ENCODE data around the gene COL4A1.

COL4A1 gene

GRCh38 chr13:110128546-110128945, 178.4 kb downstream of the COL4A1 start:
- DNase-seq: no peak

GRCh38 chr13:110127986-110128511, 178.9 kb downstream of the COL4A1 start:
- DNase-seq: no peak

DNA sequence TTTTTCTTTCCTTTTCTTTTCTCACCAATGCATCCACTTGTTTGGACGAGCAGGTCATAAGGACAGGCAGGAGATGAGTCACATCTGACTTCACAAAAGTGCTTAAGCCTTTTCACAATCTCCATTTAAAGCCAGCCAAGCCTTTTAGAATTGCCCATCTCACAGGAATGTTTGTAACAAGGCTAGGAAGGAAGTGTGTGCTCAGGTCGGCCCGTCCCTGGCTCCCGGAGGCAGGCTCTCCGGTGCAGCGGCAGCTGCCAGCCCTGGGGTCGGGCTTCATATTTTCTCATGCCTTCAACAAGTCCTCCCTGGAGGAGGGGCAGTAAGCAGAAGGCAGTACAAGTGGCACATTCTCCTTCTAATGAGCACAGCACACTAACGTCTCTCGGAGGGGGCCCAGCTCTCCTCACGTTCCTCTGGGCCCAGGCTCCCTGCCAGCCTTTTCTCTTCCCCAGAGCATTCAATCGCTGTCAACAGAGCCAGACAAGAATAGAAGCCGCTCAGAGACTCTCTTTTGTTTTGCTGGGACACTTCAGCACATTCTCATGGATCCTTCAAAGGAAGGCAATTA, 180.5 kb downstream of the COL4A1 start:
- DNase-seq: peak; percentile 33 to 61 (median 38)

- DNase-seq: no peak
Measured at GRCh38 chr13:110125613-110126272, 181.2 kb downstream of the COL4A1 start.

DNA sequence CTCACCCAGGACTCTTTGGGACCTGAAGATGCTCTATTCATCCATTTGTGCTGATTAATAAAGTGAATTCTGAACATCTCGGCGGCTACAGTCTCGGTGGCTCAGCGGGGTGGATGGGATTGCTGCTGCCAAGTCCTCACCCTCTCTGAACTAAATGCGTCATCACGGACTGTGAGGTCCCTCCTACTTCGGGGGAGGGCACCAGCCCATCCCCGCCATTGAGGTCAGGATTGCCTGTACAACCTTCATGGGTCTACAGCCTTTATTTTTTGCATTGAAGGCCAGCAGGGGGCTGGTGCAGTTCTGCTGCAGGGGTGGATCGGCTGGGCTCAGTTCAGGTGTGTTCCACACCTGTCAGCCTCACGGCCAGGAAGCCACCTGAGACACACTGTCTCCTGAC, 181.8 kb downstream of the COL4A1 start:
- no peak for DNase-seq

DNA sequence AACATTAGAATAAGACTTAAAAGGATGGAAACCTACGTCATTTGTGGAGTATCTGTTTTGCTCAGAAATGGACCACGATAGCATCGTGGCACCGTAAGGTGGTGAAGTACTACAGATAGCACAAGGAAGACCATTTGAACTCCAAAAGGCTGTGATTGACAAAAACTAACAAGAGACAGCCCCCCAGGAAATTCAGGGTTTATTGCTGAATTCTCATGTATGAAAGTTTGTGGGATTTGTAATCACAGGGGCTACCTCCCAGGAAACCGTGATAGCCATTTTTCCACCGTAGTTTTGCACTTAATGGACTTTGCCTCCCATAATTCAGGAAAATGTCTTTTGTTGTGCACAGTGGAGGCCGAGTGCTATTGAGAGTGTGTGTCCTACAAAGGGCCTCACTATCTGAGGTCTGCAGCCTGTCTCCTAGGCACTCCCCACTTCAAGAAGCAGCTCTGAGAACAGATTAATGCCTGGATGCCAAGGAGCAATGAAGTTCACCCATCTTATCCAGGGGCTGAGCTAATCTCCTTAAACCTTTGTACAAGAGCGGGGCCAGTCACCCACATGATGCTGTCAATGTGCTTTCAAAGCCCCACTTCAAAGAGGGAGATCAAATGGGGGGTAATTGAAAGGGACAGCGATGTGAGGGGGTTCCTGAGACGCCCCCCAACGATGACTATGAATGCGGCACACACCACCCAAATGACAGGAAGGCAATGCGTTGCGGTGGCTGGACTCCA, 182.6 kb downstream of the COL4A1 start:
- no peak for DNase-seq

- no peak for DNase-seq
Measured at GRCh38 chr13:110123041-110123809, 183.7 kb downstream of the COL4A1 start.

GRCh38 chr13:110121422-110122083, 185.4 kb downstream of the COL4A1 start:
- peak in 1 of 4 experiments; percentile 5 for DNase-seq

DNA sequence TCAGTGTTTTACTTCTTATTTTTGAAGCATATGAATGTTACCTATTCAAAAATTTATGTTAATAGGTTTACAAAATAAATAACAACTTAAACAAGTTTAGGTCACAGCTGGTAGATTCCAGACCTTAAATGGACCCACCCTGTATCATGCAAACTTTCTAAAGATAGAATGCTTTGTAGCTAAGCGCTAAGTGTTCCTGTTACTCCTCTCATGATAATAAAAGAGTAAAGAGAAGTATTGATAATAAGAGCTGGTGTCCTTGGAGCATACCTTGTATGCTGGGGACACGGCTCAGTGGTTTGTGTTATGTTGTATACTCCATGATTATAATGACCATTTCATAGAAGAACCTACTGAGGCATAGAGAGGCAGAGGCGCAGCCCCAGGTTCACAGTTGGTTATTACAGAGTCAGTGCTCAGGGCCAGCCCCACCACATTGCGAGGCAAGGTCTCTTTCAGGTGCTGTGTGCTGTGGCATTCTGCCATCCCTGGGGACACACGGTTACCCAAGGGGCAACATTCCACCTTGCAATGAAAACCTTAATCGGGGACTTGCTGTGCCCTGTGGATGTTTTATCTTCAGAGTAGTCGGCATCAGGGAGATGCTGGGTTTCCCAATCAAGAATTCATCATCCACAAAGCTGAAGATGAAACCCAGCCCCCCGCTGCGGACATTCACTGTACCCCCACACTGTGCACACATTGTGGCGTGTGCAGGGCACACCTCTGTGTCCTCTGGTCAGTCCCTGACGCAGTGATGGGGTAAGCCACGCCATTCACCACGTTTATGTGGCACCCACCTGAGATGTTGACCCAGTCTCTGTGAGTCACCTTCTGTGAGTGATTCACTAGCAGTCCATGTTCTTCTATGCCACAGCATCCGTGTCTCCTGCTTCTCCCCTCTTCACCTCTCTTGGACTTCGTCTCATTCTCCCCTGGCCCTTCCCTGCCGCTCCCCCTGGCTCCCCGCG, 186.7 kb downstream of the COL4A1 start:
- DNase-seq: no peak

DNA sequence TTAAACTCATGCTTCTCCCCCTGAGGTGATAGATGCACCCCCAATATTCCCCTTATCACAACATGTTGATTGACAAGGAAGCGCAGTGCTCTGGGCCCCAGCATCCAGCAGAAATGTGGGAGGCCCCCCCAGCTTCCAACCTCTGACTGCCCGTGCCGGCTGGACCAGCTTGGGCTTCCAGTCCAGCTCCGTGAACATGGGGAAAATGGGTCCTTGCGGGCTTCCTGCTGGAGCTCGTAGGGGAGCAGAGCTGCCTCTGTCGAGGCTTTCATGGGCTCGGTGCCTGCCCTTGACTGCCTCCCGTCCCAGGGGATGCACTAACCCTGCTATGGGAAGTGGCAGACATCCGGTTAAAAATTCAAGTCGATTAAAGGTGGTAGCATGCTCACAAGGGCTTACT, 188.9 kb downstream of the COL4A1 start:
- DNase-seq: no peak

DNA sequence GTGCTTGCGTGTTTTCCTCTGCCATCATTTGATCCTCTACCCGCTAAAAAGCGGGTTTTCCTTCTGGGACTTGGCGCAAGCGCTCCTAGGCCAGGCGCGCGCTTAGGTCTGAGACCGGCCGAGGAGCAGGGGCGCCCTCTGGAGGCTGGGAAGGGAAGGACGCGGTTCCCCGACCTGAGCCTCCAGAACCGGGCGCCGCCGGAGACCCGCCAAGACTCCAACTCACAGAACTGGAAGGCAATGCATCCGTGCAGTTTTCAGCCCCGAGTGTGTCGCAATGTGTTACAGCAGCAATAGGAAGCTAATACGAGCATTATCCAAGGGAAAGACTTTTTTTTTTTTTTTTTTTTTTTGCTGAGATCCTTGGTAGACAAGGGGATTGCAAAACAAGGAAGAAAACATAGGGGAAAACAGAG, 190.9 kb downstream of the COL4A1 start:
- DNase-seq: peak; percentile 70 to 82 (median 80)

- DNase-seq: no peak
Measured at GRCh38 chr13:110115591-110115990, 191.4 kb downstream of the COL4A1 start.

DNA sequence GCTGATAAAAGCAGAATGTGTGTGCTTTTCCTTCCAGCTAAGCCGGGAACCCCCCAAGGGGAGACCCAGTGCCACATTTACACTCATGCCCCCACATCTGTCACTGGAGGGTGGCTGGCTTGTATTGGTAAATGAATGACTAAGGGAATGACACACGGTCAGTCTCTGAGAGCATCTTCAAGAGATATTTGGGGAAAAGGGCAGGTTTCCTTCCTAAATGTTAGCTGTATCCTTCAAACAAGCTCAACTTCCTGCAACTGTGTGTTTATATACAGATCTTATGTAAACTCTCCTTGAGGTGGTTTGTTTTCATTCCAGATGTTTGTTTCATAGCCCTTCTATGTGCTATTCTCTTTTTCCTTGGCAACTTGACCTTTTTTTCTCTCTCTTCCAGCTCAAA, 192.6 kb downstream of the COL4A1 start:
- peak in 2 of 4 experiments; percentile 17 to 48 for DNase-seq

- peak; percentile 58 to 79 (median 66) for DNase-seq
Measured at GRCh38 chr13:110113284-110113764, 193.6 kb downstream of the COL4A1 start.

DNA sequence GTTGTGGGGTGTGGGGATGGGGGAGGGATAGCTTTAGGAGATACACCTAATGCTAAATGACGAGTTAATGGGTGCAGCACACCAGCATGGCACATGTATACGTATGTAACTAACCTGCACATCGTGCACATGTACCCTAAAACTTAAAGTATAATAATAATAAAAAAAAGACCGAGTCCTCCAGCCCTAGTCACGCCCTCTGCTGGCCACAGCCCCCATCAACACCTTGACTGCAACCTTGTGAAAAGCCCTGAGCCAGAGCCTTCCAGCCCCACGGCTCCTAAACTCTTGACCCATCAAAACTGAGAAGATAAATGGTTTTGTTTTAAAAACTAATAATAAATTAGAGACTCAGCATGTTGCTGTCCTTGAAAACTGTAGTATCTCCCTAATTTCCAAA, 194.6 kb downstream of the COL4A1 start:
- DNase-seq: peak; percentile 23 to 60 (median 38)

DNA sequence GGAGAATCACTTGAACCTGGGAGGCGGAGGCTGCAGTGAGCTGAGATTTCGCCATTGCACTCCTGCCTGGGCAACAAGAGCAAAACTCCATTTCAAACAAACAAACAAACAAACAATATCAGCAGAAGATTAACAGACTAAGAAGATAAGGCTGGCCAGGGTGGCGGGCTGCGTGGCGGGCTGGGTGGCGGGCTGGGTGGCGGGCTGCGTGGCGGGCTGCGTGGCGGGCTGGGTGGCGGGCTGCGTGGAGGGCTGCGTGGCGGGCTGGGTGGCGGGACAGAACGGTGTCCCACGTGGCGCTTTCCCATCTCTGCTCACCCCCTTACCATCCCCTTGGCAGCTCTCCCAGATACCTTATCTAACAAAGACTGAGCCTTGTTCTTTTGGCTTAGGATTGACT, 196.2 kb downstream of the COL4A1 start:
- no peak for DNase-seq

DNA sequence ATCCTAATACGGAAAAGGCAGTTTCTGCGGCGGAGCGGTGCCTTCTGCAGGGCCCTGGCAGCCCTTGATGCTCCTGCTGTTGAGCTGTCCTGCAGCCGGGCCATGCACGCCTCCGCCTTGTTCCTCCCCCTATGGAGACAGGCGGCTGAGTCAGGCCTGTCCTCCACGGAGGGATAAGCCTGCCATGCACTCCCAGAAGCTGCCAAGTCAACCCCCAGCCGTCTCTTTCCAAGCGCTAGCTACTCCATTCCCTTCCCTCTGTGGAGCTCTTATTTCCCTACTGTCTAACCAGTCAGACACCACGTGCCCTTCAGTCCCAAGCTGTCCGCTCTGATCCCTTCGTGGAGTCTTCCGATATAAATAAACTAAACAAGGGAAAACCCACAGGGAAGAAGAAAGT, 197.0 kb downstream of the COL4A1 start:
- DNase-seq: no peak

DNA sequence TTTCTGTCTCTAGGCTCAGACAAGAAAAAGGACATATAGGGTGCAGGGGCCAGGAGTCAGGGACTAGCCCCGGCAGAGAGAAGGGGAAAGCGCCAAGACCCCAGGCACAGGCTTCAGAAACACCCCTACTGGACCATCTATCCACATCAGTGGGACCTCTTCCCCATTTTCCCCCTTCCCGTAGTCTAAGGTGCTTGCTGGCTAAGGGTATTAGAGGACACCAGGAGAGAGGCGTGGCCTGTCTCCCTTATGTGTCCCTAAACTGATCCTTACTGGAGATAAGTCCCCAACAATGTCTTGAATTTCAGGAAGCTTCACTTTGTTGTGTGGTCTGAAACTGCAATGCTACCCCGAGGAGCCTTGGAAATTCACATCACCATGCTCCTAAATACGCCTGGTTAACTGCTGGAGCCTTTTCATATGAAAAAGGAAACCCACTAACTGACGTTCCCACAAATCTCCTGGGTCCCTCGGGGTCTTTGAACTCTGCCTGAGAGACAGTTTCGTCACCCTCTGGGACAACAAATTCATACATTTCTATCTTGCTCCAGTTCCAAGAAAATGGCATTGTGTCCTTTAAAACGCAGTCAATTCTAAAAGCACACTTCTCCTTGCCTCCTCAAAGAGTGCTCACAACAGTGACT, 197.7 kb downstream of the COL4A1 start:
- no peak for DNase-seq

GRCh38 chr13:110108348-110109139, 198.4 kb downstream of the COL4A1 start:
- DNase-seq: peak; percentile 46 to 67 (median 56)
